Measurements from ENCODE around the gene ZGPAT.

DNA sequence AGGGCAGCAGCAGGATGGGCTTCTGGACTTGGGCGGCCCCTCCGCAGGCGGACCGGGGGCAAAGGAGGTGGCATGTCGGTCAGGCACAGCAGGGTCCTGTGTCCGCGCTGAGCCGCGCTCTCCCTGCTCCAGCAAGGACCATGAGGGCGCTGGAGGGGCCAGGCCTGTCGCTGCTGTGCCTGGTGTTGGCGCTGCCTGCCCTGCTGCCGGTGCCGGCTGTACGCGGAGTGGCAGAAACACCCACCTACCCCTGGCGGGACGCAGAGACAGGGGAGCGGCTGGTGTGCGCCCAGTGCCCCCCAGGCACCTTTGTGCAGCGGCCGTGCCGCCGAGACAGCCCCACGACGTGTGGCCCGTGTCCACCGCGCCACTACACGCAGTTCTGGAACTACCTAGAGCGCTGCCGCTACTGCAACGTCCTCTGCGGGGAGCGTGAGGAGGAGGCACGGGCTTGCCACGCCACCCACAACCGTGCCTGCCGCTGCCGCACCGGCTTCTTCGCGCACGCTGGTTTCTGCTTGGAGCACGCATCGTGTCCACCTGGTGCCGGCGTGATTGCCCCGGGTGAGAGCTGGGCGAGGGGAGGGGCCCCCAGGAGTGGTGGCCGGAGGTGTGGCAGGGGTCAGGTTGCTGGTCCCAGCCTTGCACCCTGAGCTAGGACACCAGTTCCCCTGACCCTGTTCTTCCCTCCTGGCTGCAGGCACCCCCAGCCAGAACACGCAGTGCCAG, 11.0 kb upstream of the ZGPAT start, which contains the start of gene TNFRSF6B:
- TF ChIP-seq, protein P1, sequence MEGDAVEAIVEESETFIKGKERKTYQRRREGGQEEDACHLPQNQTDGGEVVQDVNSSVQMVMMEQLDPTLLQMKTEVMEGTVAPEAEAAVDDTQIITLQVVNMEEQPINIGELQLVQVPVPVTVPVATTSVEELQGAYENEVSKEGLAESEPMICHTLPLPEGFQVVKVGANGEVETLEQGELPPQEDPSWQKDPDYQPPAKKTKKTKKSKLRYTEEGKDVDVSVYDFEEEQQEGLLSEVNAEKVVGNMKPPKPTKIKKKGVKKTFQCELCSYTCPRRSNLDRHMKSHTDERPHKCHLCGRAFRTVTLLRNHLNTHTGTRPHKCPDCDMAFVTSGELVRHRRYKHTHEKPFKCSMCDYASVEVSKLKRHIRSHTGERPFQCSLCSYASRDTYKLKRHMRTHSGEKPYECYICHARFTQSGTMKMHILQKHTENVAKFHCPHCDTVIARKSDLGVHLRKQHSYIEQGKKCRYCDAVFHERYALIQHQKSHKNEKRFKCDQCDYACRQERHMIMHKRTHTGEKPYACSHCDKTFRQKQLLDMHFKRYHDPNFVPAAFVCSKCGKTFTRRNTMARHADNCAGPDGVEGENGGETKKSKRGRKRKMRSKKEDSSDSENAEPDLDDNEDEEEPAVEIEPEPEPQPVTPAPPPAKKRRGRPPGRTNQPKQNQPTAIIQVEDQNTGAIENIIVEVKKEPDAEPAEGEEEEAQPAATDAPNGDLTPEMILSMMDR (IDR thresholded peaks at IDR 0.05): no peak
- TF ChIP-seq POLR2AphosphoS5 (IDR thresholded peaks at IDR 0.05; ENCODE audit: low read depth, low read length): no peak

Measured in Panc1 (cell line).